ENCODE results near the gene SORCS3.

GRCh38 chr10:104678658-104679057 is 37.6 kb downstream of the SORCS3 start:
- TF ChIP-seq CTCF (IDR thresholded peaks at IDR 0.05; ENCODE audit: insufficient read depth, low read length, poor library complexity, severe bottlenecking) (no peak), EZH2phosphoT487 (conservative IDR thresholded peaks at IDR 0.05; ENCODE audit: low read length) (no peak)
